Panc1 (cell line): ENCODE data around the gene AKT1. TPM values are rescaled to one million over a fixed set of nuclear protein-coding genes. Genes with fewer than 3 reads are reported as not detected.

Source experiments
- ATAC-seq: fragments of 200-7000 bp; cut with Tn5 transposase; 2 replicates; pipeline ENCODE4 v1.9.1; 2020; ENCODE audit warnings: mild to moderate bottlenecking, moderate library complexity
- BruUV-seq: library from RNA; stranded (reverse); fragments of 400-500 nt; replicated peaks from 2 replicates; lab custom pipeline; 2021; lab: Mats Ljungman, UMichigan
- CTCF ChIA-PET: fragments of 300-600 bp; sonication (Branson Sonifier 250); formaldehyde crosslinking; loops from one replicate; lab custom pipeline; 2022; ENCODE audit warnings: antibody characterized with exemption; lab: Charles Lee
- POLR2A ChIA-PET: fragments of 300-600 bp; sonication (Branson Sonifier 250); formaldehyde crosslinking; loops from one replicate; lab custom pipeline; 2022; ENCODE audit warnings: antibody characterized with exemption; lab: Charles Lee
- DNase-seq: peaks from one replicate; pipeline ENCODE4 v3.0.0-alpha.2; 2010; ENCODE audit warnings: low read depth, low spot score
- H3K27ac ChIP-seq: 2 replicates; pipeline ENCODE4 v1.5.1; 2011; ENCODE audit warnings: mild to moderate bottlenecking, low read length, inconsistent platforms
- H3K27me3 ChIP-seq: fragments of 200-500 bp; sonication (Bioruptor generic); 2 replicates; pipeline ENCODE4 v1.6.0; 2014; ENCODE audit warnings: low read length, inconsistent platforms; ENCODE audit not compliant: control insufficient read depth, insufficient read depth
- H3K36me3 ChIP-seq: fragments of 200-500 bp; sonication (Bioruptor generic); 2 replicates; pipeline ENCODE4 v1.5.1; 2014; ENCODE audit warnings: inconsistent platforms, mild to moderate bottlenecking, low read length, moderate library complexity; ENCODE audit not compliant: control insufficient read depth, insufficient read depth
- H3K4me1 ChIP-seq: 2 replicates; pipeline ENCODE4 v1.5.1; 2011; ENCODE audit warnings: inconsistent platforms, mild to moderate bottlenecking, low read length, moderate library complexity; ENCODE audit not compliant: control insufficient read depth, insufficient read depth
- H3K4me3 ChIP-seq, 2 experiments: 2 replicates each; pipeline ENCODE4 v1.5.1; 2011 to 2012; ENCODE audit warnings: low read depth in 2 of 2, low read length in 2 of 2, mild to moderate bottlenecking in 2 of 2, inconsistent platforms in 1 of 2, moderate library complexity in 1 of 2
- H3K9me3 ChIP-seq: fragments of 200-500 bp; sonication (Bioruptor generic); 2 replicates; pipeline ENCODE4 v1.5.1; 2014; ENCODE audit warnings: low read depth, mild to moderate bottlenecking, inconsistent platforms, low read length, moderate library complexity; ENCODE audit not compliant: control insufficient read depth, insufficient read depth
- POLR2AphosphoS5 ChIP-seq: IDR thresholded peaks from 2 replicates; pipeline ENCODE4 v1.6.1; 2012; ENCODE audit warnings: mild to moderate bottlenecking, low read depth, low read length, moderate library complexity
- SIN3A ChIP-seq: IDR thresholded peaks from 2 replicates; pipeline ENCODE4 v1.6.1; 2012; ENCODE audit warnings: low read depth, mild to moderate bottlenecking, low read length, moderate library complexity, borderline replicate concordance; ENCODE audit not compliant: insufficient read depth
- TCF7L2 ChIP-seq: IDR thresholded peaks from 2 replicates; pipeline ENCODE4 v1.6.1; 2011; ENCODE audit warnings: mild to moderate bottlenecking, low read depth, low read length, inconsistent platforms
- in situ Hi-C: cut with HindIII; loops from 2 replicates; pipeline ENCODE4 v1.10.0; 2016; ENCODE audit warnings: low sequenced_read_pairs, low pct_unique_long_range_greater_than_20kb
- intact Hi-C: fragments of 100-400 bp; cut with micrococcal nuclease; formaldehyde crosslinking; loops from one replicate; pipeline ENCODE4 v1.10.0; 2022; ENCODE audit not compliant: unreplicated experiment
- total RNA-seq: library from RNA; stranded (reverse); gene quantifications from one replicate; pipeline ENCODE4 v1.2.1, GENCODE V29; 2021; ENCODE audit not compliant: unreplicated experiment
- TF ChIP-seq, protein P1 (sequence below), 2 experiments: IDR thresholded peaks; 2 replicates each; pipeline ENCODE4 v1.6.1; 2011 to 2012; ENCODE audit warnings: low read depth in 2 of 2, control low read depth in 1 of 2, low read length in 1 of 2, mild to moderate bottlenecking in 1 of 2, moderate library complexity in 1 of 2; ENCODE audit not compliant: insufficient read depth in 1 of 2

Gene AKT1
- total RNA-seq, 1 experiment from 2014 or later, result 175 TPM

DNA sequence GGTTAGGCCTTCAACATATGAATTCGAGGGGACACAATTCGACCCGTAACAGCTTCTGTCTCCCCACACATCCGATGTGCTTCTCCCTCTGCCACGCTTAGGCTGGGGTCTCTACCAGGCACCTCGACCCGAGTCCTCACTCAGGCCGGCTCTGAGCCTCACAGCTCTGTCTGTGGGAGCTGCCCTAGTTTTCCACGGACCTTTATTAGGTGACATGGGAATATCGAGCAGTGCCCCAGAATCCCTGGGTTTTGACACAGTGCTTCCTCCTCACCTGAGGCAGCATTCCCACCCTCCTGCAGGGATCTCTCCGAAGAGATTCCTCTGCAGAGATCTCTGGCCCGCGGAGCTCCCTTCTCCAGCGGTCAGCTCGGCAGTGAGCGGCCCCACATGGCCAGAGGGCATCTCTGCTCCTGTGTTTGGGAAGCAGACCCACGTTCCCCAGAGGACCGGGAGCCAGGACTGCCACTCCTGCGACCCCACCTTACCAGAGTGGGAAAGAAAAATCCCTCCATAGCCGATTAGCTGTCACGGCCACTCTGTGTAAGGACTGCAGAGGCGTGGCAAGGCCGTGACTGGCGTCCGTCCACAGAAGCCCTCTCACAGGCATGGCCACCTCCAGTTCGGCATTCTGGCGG is 26.5 kb upstream of the AKT1 start:
- TF ChIP-seq POLR2AphosphoS5, result no peak
- no peak for TF ChIP-seq SIN3A
- TF ChIP-seq, protein P1, sequence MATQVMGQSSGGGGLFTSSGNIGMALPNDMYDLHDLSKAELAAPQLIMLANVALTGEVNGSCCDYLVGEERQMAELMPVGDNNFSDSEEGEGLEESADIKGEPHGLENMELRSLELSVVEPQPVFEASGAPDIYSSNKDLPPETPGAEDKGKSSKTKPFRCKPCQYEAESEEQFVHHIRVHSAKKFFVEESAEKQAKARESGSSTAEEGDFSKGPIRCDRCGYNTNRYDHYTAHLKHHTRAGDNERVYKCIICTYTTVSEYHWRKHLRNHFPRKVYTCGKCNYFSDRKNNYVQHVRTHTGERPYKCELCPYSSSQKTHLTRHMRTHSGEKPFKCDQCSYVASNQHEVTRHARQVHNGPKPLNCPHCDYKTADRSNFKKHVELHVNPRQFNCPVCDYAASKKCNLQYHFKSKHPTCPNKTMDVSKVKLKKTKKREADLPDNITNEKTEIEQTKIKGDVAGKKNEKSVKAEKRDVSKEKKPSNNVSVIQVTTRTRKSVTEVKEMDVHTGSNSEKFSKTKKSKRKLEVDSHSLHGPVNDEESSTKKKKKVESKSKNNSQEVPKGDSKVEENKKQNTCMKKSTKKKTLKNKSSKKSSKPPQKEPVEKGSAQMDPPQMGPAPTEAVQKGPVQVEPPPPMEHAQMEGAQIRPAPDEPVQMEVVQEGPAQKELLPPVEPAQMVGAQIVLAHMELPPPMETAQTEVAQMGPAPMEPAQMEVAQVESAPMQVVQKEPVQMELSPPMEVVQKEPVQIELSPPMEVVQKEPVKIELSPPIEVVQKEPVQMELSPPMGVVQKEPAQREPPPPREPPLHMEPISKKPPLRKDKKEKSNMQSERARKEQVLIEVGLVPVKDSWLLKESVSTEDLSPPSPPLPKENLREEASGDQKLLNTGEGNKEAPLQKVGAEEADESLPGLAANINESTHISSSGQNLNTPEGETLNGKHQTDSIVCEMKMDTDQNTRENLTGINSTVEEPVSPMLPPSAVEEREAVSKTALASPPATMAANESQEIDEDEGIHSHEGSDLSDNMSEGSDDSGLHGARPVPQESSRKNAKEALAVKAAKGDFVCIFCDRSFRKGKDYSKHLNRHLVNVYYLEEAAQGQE (IDR thresholded peaks at IDR 0.05; ENCODE audit: insufficient read depth in 1 of 2, low read depth in 2 of 2, low read length in 1 of 2), result no peak
- Histone ChIP-seq H3K4me1 (peaks cover 12% of the 10 kb centered on the region), H3K27ac (no peak overlapping the region), H3K36me3 (no peaks in the 10 kb centered on the region), H3K9me3 (no peaks in the 10 kb centered on the region), H3K27me3 (no peaks in the 10 kb centered on the region), H3K4me3 (no peak overlapping the region)
- intact Hi-C loops, result no loop called here
- in situ Hi-C loops, result no loop called here
- no peak for DNase-seq
- POLR2A ChIA-PET, result no interaction called here
- no peak for ATAC-seq
- CTCF ChIA-PET, result no interaction called here
- no TSS peak for BruUV-seq

DNA sequence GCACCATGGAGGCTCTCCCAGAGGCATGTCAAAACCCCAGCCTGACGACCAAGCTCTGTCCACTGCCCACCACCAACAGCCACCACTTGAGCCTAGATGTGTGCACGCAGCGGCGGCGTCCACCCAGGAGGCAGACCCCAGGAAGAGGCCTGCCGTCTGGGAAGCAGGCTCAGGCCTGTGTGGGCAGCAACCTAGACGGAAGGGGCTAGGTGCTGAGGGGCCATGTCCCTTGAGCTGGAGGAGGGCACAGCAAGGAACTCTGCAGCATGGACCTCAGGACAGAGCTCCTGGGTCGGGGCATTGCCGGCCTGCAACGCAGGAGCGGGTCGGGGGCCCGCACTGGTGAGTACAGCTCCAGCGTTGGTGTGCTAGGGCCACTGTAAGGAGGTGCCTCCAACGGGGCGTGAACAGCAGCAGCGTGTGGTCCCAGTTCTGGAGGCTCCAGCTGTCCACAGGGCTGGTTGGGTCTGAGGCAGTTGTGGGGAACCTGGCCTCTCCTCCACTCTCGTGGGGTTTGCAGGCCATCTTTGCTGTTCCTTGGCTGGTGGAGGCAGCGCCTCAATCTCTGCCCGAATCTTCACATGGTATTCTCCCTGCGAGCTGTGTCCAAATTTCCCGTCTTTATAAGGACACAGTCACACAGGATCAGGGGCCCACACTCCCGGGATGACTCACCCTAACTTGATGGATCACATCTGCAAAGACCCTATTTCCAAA is 25.8 kb upstream of the AKT1 start:
- intact Hi-C loops, result no loop called here
- TF ChIP-seq, protein P1 (IDR thresholded peaks at IDR 0.05; ENCODE audit: insufficient read depth in 1 of 2, low read depth in 2 of 2, low read length in 1 of 2), result no peak
- TF ChIP-seq SIN3A, result no peak
- no peak for TF ChIP-seq TCF7L2
- DNase-seq (no peak), ATAC-seq (no peak)
- Histone ChIP-seq H3K4me3 (no peak overlapping the region), H3K27me3 (no peaks in the 10 kb centered on the region), H3K9me3 (no peaks in the 10 kb centered on the region), H3K4me1 (peaks cover 18% of the 10 kb centered on the region), H3K36me3 (no peaks in the 10 kb centered on the region; the same call in 1 of the 2 replicates), H3K27ac (no peak overlapping the region)
- no TSS peak for BruUV-seq
- in situ Hi-C loops, result no loop called here
- CTCF ChIA-PET, result interaction anchor here (0.9 kb wide), 1 partner anchor 39 kb away, joined by 4 read pairs; no protein-coding TSS in a partner anchor
- POLR2A ChIA-PET, result interaction anchor here (1.1 kb wide), 1 partner anchor 52 kb away, joined by 5 read pairs; no protein-coding TSS in a partner anchor
